GM19025 (cell line): ENCODE measurements around the gene TNFRSF4.

Experiments used
- ATAC-seq: cut with Tn5 transposase; IDR thresholded peaks from one replicate; pipeline ENCODE4 v1.9.1; 2021; ENCODE audit warnings: mild to moderate bottlenecking, low read depth, moderate library complexity; ENCODE audit not compliant: unreplicated experiment

Gene TNFRSF4

GRCh38 chr1:1220197-1220596 lies 6.2 kb upstream of the TNFRSF4 start:
- ATAC-seq, result no peak

- ATAC-seq, result no peak
Observed at GRCh38 chr1:1219341-1219740, 5.4 kb upstream of the TNFRSF4 start.

GRCh38 chr1:1218524-1219200 lies 4.7 kb upstream of the TNFRSF4 start:
- no peak for ATAC-seq

- no peak for ATAC-seq
Observed at GRCh38 chr1:1217621-1218523, 3.9 kb upstream of the TNFRSF4 start.

GRCh38 chr1:1216770-1217620 lies 3.0 kb upstream of the TNFRSF4 start:
- ATAC-seq, result no peak

- no peak for ATAC-seq
Observed at GRCh38 chr1:1215881-1216605, 2.1 kb upstream of the TNFRSF4 start.

GRCh38 chr1:1215080-1215676 lies 1.2 kb upstream of the TNFRSF4 start:
- no peak for ATAC-seq

- no peak for ATAC-seq
Observed at GRCh38 chr1:1212780-1213344, 1.1 kb downstream of the TNFRSF4 start.

GRCh38 chr1:1211541-1212441 lies 2.2 kb downstream of the TNFRSF4 start:
- ATAC-seq, result no peak

- ATAC-seq, result no peak
Observed at GRCh38 chr1:1210726-1211540, 3.0 kb downstream of the TNFRSF4 start.

- ATAC-seq, result no peak
Observed at GRCh38 chr1:1208713-1209433, 5.1 kb downstream of the TNFRSF4 start.

GRCh38 chr1:1207571-1207892 lies 6.4 kb downstream of the TNFRSF4 start:
- no peak for ATAC-seq

- no peak for ATAC-seq
Observed at GRCh38 chr1:1206966-1207531, 6.9 kb downstream of the TNFRSF4 start.

- ATAC-seq, result no peak
Observed at GRCh38 chr1:1206376-1206965, 7.5 kb downstream of the TNFRSF4 start, which contains the start of gene TNFRSF18. Gene TNFRSF18, minus strand, starts transcription at chr1:1206592. Its CDS starts 21 bp downstream, at chr1:1206571.

GRCh38 chr1:1205769-1206375 lies 8.1 kb downstream of the TNFRSF4 start:
- ATAC-seq, result no peak
